Breast epithelium (tissue), 3 donors: ENCODE results near the gene ELF4.

Source experiments
- CTCF ChIP-seq, 3 donors: fragments of 450-650 bp; IDR thresholded peaks; one replicate each; pipeline ENCODE4 v1.5.1; 2016 to 2017; ENCODE audit warnings: antibody characterized with exemption in 3 of 3, mild to moderate bottlenecking in 3 of 3, moderate library complexity in 3 of 3
- POLR2A ChIP-seq: fragments of 450-650 bp; IDR thresholded peaks from one replicate; pipeline ENCODE4 v1.6.1; 2016; ENCODE audit warnings: antibody characterized with exemption, mild to moderate bottlenecking, moderate library complexity

GRCh38 chrX:130093271-130093670, 17.0 kb downstream of the ELF4 start:
- no peak for TF ChIP-seq POLR2A
- no peak for TF ChIP-seq CTCF (IDR thresholded peaks at IDR 0.05)
